ENCODE data around the gene NR0B2. TPM values are rescaled to one million over a fixed set of nuclear protein-coding genes. Genes with fewer than 3 reads are reported as not detected.

NR0B2 gene, protein sequence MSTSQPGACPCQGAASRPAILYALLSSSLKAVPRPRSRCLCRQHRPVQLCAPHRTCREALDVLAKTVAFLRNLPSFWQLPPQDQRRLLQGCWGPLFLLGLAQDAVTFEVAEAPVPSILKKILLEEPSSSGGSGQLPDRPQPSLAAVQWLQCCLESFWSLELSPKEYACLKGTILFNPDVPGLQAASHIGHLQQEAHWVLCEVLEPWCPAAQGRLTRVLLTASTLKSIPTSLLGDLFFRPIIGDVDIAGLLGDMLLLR
- polyA plus RNA-seq = not detected in 2 replicates

GRCh38 chr1:26913754-26914619 lies at the start of gene NR0B2:
NR0B2 (minus strand) TSS chr1:26913975; CDS start chr1:26913940, 35 bp downstream.

GRCh38 chr1:26959722-26960624 lies 46.2 kb upstream of the NR0B2 start, which contains the start of gene KDF1:
KDF1 (minus strand) TSS chr1:26960468; CDS start chr1:26952380, 8,088 bp downstream.

GRCh38 chr1:26921540-26922430 lies 8.0 kb upstream of the NR0B2 start, which contains the start of gene NUDC:
NUDC (plus strand) TSS chr1:26921743; CDS start chr1:26921849, 106 bp downstream.

DNA sequence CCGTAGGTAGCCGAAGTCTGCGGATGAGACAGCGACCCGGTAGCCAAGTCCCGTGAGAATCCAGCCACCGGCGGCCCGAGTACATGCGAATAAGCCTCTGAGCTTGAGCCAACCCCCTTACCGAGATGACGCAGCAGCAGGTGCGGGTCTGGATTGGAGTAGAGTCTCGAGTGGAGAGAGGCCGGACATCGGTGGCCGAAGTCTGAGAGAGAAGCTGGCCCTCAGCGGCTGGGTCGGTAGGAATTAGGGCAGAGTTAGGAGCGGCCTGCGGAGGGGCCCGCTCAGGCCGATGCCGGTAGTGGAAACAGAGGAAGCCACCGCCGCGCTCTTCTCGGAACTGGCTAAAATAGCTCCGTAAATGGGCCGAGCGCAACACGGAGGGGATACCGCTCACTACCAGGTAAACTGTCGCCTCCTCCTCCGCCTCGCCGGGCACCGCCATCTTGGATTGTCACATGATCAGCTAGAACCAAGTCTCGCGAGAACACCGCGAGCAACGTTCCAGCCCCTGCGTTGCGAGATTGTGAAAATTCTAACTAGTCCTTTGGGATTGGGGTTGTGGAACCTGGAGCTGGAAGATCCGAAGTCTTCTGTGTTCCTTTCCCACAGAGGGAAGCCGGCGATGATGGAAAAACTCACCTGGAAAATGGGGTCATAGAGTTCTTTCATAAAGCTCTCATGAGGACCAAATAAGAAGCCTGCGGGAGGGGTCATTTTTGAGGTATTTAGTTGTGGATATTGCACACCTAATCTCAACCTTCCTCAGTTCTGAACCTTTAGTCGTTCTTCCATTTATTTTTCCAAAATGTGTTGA lies 13.6 kb downstream of the NR0B2 start, which contains the start of gene GPATCH3:
GPATCH3 (minus strand) TSS at position 467 of the 814 bp plus-strand sequence; CDS start at position 442, 25 bp downstream.

DNA sequence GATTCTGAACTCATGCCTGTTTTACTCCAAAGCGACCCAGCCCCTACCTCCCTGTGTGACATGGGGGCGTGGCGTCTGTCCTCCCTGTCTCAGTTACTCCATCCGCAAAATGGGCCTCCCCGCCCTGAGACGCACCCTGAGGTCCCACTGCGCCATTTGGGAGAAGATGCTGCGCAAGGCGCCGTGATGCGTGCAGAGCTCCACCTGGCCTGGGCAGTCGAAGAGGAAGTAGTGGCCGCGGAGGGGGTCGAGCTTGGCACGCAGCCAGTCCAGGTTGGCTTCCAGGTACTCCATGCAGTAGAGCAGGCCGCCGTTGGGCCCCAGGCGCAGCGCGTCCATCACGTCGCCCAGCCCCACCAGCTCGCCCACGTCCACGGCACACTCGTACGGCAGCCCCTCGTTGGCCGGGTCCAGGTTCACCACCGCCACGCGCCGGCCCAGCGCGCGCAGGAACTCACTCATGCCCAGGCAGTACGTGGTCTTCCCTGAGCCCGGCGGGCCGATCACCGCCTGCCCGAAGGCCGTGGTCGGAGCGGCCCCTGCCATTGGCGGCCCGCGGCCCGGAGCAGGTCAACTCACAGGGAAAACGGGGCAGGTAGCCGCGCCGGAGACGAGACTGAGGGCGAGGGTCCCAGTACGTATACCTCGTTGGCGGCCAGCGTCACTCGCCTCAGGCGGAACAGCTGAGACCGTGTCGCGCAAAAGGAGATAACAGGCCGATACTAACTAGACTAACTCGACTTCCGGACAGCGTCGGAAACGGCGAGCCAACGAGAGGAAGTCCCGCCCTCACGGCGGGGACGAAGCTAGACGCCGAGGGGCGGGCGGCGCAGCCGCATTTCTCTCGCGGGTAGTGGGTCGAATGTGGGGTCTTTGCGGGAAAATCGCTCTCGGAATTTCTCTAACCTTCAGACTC lies 24.0 kb downstream of the NR0B2 start, which contains the start of gene GPN2:
GPN2 (minus strand) TSS at position 733 of the 916 bp plus-strand sequence; CDS start at position 546, 187 bp downstream.

DNA sequence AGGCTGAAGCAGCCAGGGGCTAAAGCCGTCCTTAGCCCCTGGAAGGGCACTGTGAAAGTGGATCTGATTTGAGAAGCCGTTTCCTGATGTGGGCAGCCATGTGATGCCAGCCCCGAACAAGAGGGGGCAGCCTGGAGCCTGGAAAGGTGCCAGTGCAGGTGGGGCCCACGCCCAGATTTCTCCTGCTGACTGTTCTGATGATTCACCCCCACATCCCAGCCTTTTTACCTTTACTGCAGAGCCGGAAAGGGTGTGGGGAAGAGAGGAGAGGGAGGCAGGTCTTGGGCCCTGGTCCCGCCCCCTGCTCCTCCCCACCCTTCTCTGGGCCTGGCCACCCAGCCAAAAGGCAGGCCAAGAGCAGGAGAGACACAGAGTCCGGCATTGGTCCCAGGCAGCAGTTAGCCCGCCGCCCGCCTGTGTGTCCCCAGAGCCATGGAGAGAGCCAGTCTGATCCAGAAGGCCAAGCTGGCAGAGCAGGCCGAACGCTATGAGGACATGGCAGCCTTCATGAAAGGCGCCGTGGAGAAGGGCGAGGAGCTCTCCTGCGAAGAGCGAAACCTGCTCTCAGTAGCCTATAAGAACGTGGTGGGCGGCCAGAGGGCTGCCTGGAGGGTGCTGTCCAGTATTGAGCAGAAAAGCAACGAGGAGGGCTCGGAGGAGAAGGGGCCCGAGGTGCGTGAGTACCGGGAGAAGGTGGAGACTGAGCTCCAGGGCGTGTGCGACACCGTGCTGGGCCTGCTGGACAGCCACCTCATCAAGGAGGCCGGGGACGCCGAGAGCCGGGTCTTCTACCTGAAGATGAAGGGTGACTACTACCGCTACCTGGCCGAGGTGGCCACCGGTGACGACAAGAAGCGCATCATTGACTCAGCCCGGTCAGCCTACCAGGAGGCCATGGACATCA lies 50.7 kb downstream of the NR0B2 start, which contains the start of gene SFN:
SFN (plus strand) TSS at position 369 of the 904 bp plus-strand sequence; CDS start at position 433, 64 bp downstream.

Other genes starting within 250 kb of the NR0B2 start
- 11.6 and 16.0 TPM in 2 replicates for gene ARID1A, start 218.0 kb downstream of the NR0B2 start, polyA plus RNA-seq
- 9.5 and 11.1 TPM in 2 replicates for gene PIGV, start 126.0 kb downstream of the NR0B2 start, polyA plus RNA-seq
- 6.6 and 9.3 TPM in 2 replicates for gene ZDHHC18, start 87.3 kb downstream of the NR0B2 start, polyA plus RNA-seq
- not detected in 2 replicates for gene SFN, start 50.8 kb downstream of the NR0B2 start, polyA plus RNA-seq
- 8.5 and 26.6 TPM in 2 replicates for gene GPN2, start 23.7 kb downstream of the NR0B2 start, polyA plus RNA-seq
- 0.83 and 1.6 TPM in 2 replicates for gene GPATCH3, start 13.5 kb downstream of the NR0B2 start, polyA plus RNA-seq
- 23.6 and 26.5 TPM in 2 replicates for gene NUDC, start 7.8 kb upstream of the NR0B2 start, polyA plus RNA-seq
- not detected in 2 replicates for gene KDF1, start 46.5 kb upstream of the NR0B2 start, polyA plus RNA-seq
- gene TRNP1, start 79.7 kb upstream of the NR0B2 start, polyA plus RNA-seq = 9.7 and 14.0 TPM in 2 replicates
- 0.20 TPM in 1 of 2 replicates, not detected in the other for gene TENT5B, start 98.9 kb upstream of the NR0B2 start, polyA plus RNA-seq
- 10.8 and 12.2 TPM in 2 replicates for gene SLC9A1, start 241.2 kb upstream of the NR0B2 start, polyA plus RNA-seq

All from Purkinje cell (primary cell).